AG04449 (cell line): Measurements from ENCODE around the gene NAPA.

ENCODE experiments used
- CTCF ChIA-PET: fragments of 350-600 bp; formaldehyde crosslinking; extraction: SDS; loops from one replicate; lab custom pipeline; 2021; ENCODE audit warnings: antibody characterized with exemption; lab: Yijun Ruan, JAX
- POLR2A ChIA-PET: fragments of 400-600, 350-600 bp; formaldehyde crosslinking; extraction: SDS; loops from one replicate; lab custom pipeline; 2020; ENCODE audit warnings: antibody characterized with exemption, inconsistent platforms; lab: Yijun Ruan, JAX
- DNase-seq: peaks from one replicate; pipeline ENCODE4 v3.0.0-alpha.2; 2010; ENCODE audit warnings: low read depth, low spot score
- H3K4me3 ChIP-seq: 2 replicates; pipeline ENCODE4 v1.5.1; 2011; ENCODE audit warnings: low read depth, mild to moderate bottlenecking, control low read depth, low read length
- CTCF ChIP-seq: IDR thresholded peaks from one replicate; pipeline ENCODE4 v1.5.1; 2011; ENCODE audit warnings: mild to moderate bottlenecking, moderate library complexity, low read length, control low read depth, inconsistent platforms; ENCODE audit not compliant: insufficient read depth; ENCODE audit errors: missing control alignments

Gene NAPA

GRCh38 chr19:47483800-47484690 is 30.8 kb downstream of the NAPA start, which contains the start of gene KPTN:
Gene KPTN (minus strand): TSS chr19:47484219. CDS start chr19:47484160, 59 bp downstream.
- TF ChIP-seq CTCF, result peak; percentile 99
- peak; percentile 58 for DNase-seq
- ChIA-PET CTCF (interaction anchor here (0.6 to 6.4 kb wide), 23 partner anchors 9 to 228 kb away, joined by 3 to 33 read pairs (median 7); partner anchors contain the start of gene NAPA), POLR2A (interaction anchor here (0.7 to 1.2 kb wide), 5 partner anchors 9 to 214 kb away, joined by 3 to 5 read pairs (median 4); no protein-coding TSS in a partner anchor)
- H3K4me3 ChIP-seq, result peak within 1 kb of the TSS; percentile 74

- POLR2A ChIA-PET, result interaction anchor here (1.1 to 1.2 kb wide), 3 partner anchors 10 to 215 kb away, joined by 3 to 5 read pairs (median 4); no protein-coding TSS in a partner anchor
- no peak for TF ChIP-seq CTCF
- CTCF ChIA-PET, result interaction anchor here (1.0 to 6.4 kb wide), 20 partner anchors 9 to 229 kb away, joined by 3 to 33 read pairs (median 8); partner anchors contain the start of gene NAPA
- DNase-seq, result no peak
- peak overlapping the region; percentile 74 for H3K4me3 ChIP-seq
Observed at GRCh38 chr19:47483200-47483599, 31.7 kb downstream of the NAPA start.

GRCh38 chr19:47481460-47482052 is 33.3 kb downstream of the NAPA start:
- CTCF ChIA-PET, result interaction anchor here (1.2 kb wide), 1 partner anchor 8 kb away, joined by 3 read pairs; no protein-coding TSS in a partner anchor
- no peak for DNase-seq
- H3K4me3 ChIP-seq, result no peak overlapping the region
- POLR2A ChIA-PET, result no interaction called here
- TF ChIP-seq CTCF, result no peak

GRCh38 chr19:47480658-47481057 is 34.2 kb downstream of the NAPA start:
- TF ChIP-seq CTCF, result no peak
- H3K4me3 ChIP-seq, result no peak overlapping the region
- ChIA-PET POLR2A (no interaction called here), CTCF (interaction anchor here (1.0 to 1.9 kb wide), 4 partner anchors 9 to 52 kb away, joined by 3 to 6 read pairs (median 4); no protein-coding TSS in a partner anchor)
- DNase-seq, result no peak

- ChIA-PET CTCF (interaction anchor here (1.0 to 1.9 kb wide), 4 partner anchors 36 to 52 kb away, joined by 3 to 6 read pairs (median 4); no protein-coding TSS in a partner anchor), POLR2A (no interaction called here)
- no peak for DNase-seq
- no peak for TF ChIP-seq CTCF
- H3K4me3 ChIP-seq, result no peak overlapping the region
Observed at GRCh38 chr19:47479701-47480503, 35.0 kb downstream of the NAPA start.
